H1 (cell line): ENCODE results near the gene SPECC1. TPM values are rescaled to one million over a fixed set of nuclear protein-coding genes. Genes with fewer than 3 reads are reported as not detected.

Source experiments
- CTCF ChIA-PET: fragments of 300-600 bp; sonication (Branson Sonifier 250); formaldehyde crosslinking; loops from one replicate; lab custom pipeline; 2021; ENCODE audit not compliant: partially characterized antibody; lab: Charles Lee
- POLR2A ChIA-PET: fragments of 300-600 bp; sonication (Branson Sonifier 250); formaldehyde crosslinking; loops from one replicate; lab custom pipeline; 2021; ENCODE audit warnings: inconsistent platforms; ENCODE audit not compliant: partially characterized antibody; lab: Charles Lee
- DNase-seq, 2 experiments: peaks; one replicate each; pipeline versions ENCODE4 v3.0.0 to v3.0.0-alpha.2; 2010 to 2022; ENCODE audit warnings: low spot score in 2 of 2, low read depth in 1 of 2, mixed read lengths in 1 of 2
- FAIRE-seq: peaks from 2 replicates; lab custom pipeline; 2011; peaks lifted over from hg19 to GRCh38; lab: Jason Lieb, UNC
- H2AFZ ChIP-seq: 2 replicates; pipeline ENCODE4 v1.8.1; 2012; ENCODE audit warnings: low read length, inconsistent platforms
- H2AK5ac ChIP-seq: 2 replicates; pipeline ENCODE4 v1.6.1; 2013; ENCODE audit warnings: low read depth, low read length
- H2BK120ac ChIP-seq: replicated peaks from 2 replicates; pipeline ENCODE3; 2013; ENCODE audit warnings: low read depth, low read length, inconsistent platforms
- H2BK12ac ChIP-seq: 2 replicates; pipeline ENCODE4 v1.6.1; 2013; ENCODE audit warnings: low read depth, low read length
- H2BK15ac ChIP-seq: 2 replicates; pipeline ENCODE4 v1.6.1; 2013; ENCODE audit warnings: low read length
- H2BK20ac ChIP-seq: 2 replicates; pipeline ENCODE4 v1.6.1; 2013; ENCODE audit warnings: low read length
- H2BK5ac ChIP-seq: 2 replicates; pipeline ENCODE4 v1.6.1; 2013; ENCODE audit warnings: low read depth, low read length
- H3K14ac ChIP-seq: 2 replicates; pipeline ENCODE4 v1.6.1; 2013; ENCODE audit warnings: inconsistent platforms; ENCODE audit not compliant: insufficient read length
- H3K18ac ChIP-seq: 2 replicates; pipeline ENCODE4 v1.6.1; 2013; ENCODE audit warnings: low read length; ENCODE audit errors: extremely low read depth
- H3K23ac ChIP-seq: 2 replicates; pipeline ENCODE4 v1.6.1; 2013; ENCODE audit warnings: inconsistent platforms; ENCODE audit not compliant: insufficient read length
- H3K23me2 ChIP-seq: 2 replicates; pipeline ENCODE4 v1.6.1; 2013; ENCODE audit warnings: low read depth, low read length
- H3K27ac ChIP-seq: 2 replicates; pipeline ENCODE4 v1.6.1; 2011; ENCODE audit warnings: low read depth, low read length, inconsistent platforms
- H3K27me3 ChIP-seq, 4 experiments: replicated peaks in 1 of 4; 1 replicate in 1 of 4; 2 replicates in 3 of 4; pipeline versions ENCODE4 v1.6.1 to v1.8.1; 2011 to 2013; ENCODE audit warnings: low read length in 3 of 4, mild to moderate bottlenecking in 3 of 4, inconsistent platforms in 2 of 4, mixed read lengths in 2 of 4, moderate library complexity in 1 of 4; ENCODE audit not compliant: control insufficient read depth in 3 of 4, insufficient read depth in 3 of 4; ENCODE audit errors: extremely low read depth in 1 of 4
- H3K36me3 ChIP-seq, 4 experiments: 2 replicates each; pipeline versions ENCODE4 v1.6.1 to v1.8.1; 2011 to 2013; ENCODE audit warnings: mild to moderate bottlenecking in 4 of 4, low read length in 3 of 4, moderate library complexity in 2 of 4, control low read depth in 1 of 4, inconsistent platforms in 1 of 4; ENCODE audit not compliant: insufficient read depth in 4 of 4, control insufficient read depth in 2 of 4
- H3K4ac ChIP-seq: replicated peaks from 2 replicates; pipeline ENCODE3; 2013; ENCODE audit warnings: low read length, low read depth, mixed read lengths, inconsistent platforms; ENCODE audit not compliant: insufficient read length
- H3K4me1 ChIP-seq, 4 experiments: replicated peaks in 1 of 4; 1 replicate in 1 of 4; 2 replicates in 3 of 4; pipeline versions ENCODE4 v1.6.1 to v1.8.1; 2011 to 2013; ENCODE audit warnings: low read length in 3 of 4, inconsistent platforms in 2 of 4, mixed read lengths in 1 of 4; ENCODE audit not compliant: insufficient read depth in 4 of 4, control insufficient read depth in 3 of 4
- H3K4me2 ChIP-seq, 2 experiments: 2 replicates each; pipeline versions ENCODE4 v1.6.1 to v1.8.1; 2011 to 2013; ENCODE audit warnings: low read depth in 2 of 2, low read length in 2 of 2, control low read depth in 1 of 2, inconsistent platforms in 1 of 2, mild to moderate bottlenecking in 1 of 2; ENCODE audit not compliant: insufficient read depth in 1 of 2
- H3K4me3 ChIP-seq, 4 experiments: fragments of 200-600, 300-600 bp in 1 of 4; sonication (generic), shearing (Covaris generic), sonication (Bioruptor Twin) in 1 of 4; 2 replicates each; pipeline versions ENCODE4 v1.5.1 to v1.8.1; 2011 to 2016; ENCODE audit warnings: low read length in 4 of 4, low read depth in 3 of 4, control low read depth in 2 of 4, inconsistent platforms in 2 of 4, mild to moderate bottlenecking in 2 of 4, mixed read lengths in 1 of 4, moderate library complexity in 1 of 4; ENCODE audit not compliant: insufficient read depth in 2 of 4; ENCODE audit errors: extremely low read depth in 1 of 4
- H3K56ac ChIP-seq: replicated peaks from 2 replicates; pipeline ENCODE3; 2013; ENCODE audit warnings: low read depth, mild to moderate bottlenecking, mixed read lengths, low read length, inconsistent platforms; ENCODE audit not compliant: insufficient read length
- H3K79me1 ChIP-seq: 2 replicates; pipeline ENCODE4 v1.6.1; 2013; ENCODE audit warnings: low read depth, low read length, control low read depth
- H3K79me2 ChIP-seq, 2 experiments: 2 replicates each; pipeline versions ENCODE4 v1.6.1 to v1.8.1; 2012 to 2013; ENCODE audit warnings: low read length in 2 of 2, mild to moderate bottlenecking in 2 of 2, inconsistent platforms in 1 of 2; ENCODE audit not compliant: insufficient read depth in 2 of 2, control insufficient read depth in 1 of 2
- H3K9ac ChIP-seq, 4 experiments: replicated peaks in 1 of 4; 1 replicate in 1 of 4; 2 replicates in 3 of 4; pipeline versions ENCODE4 v1.6.1 to v1.8.1; 2011 to 2013; ENCODE audit warnings: low read depth in 3 of 4, low read length in 3 of 4, control low read depth in 2 of 4, mild to moderate bottlenecking in 2 of 4, moderate library complexity in 2 of 4, inconsistent platforms in 1 of 4; ENCODE audit errors: extremely low read depth in 1 of 4
- H3K9me3 ChIP-seq, 2 experiments: 2 replicates each; pipeline versions ENCODE4 v1.6.1 to v1.8.1; 2012 to 2013; ENCODE audit warnings: mild to moderate bottlenecking in 2 of 2, moderate library complexity in 2 of 2, control low read depth in 1 of 2, inconsistent platforms in 1 of 2, low read depth in 1 of 2, low read length in 1 of 2, mixed read lengths in 1 of 2; ENCODE audit not compliant: insufficient read depth in 2 of 2
- H4K20me1 ChIP-seq, 2 experiments: replicated peaks in 1 of 2; 2 replicates each; pipeline versions ENCODE3 to v1.8.1; 2011 to 2013; ENCODE audit warnings: inconsistent platforms in 2 of 2, low read length in 2 of 2, mild to moderate bottlenecking in 1 of 2; ENCODE audit not compliant: insufficient read depth in 2 of 2, control insufficient read depth in 1 of 2
- H4K5ac ChIP-seq: 2 replicates; pipeline ENCODE4 v1.6.1; 2013; ENCODE audit warnings: low read length, low read depth, mixed read lengths, inconsistent platforms; ENCODE audit not compliant: insufficient read length
- H4K8ac ChIP-seq: 2 replicates; pipeline ENCODE4 v1.8.0; 2013; ENCODE audit warnings: mild to moderate bottlenecking, moderate library complexity, low read length, inconsistent platforms; ENCODE audit not compliant: insufficient read depth; ENCODE audit errors: extremely low read depth
- H4K91ac ChIP-seq: replicated peaks from 2 replicates; pipeline ENCODE3; 2013; ENCODE audit warnings: low read length, mixed read lengths, inconsistent platforms; ENCODE audit not compliant: insufficient read length
- BACH1 ChIP-seq: IDR thresholded peaks from 2 replicates; pipeline ENCODE4 v1.6.1; 2012; ENCODE audit warnings: low read length, improper control_type of control experiment
- BCL11A ChIP-seq, 2 experiments: IDR thresholded peaks; one replicate each; pipeline ENCODE4 v1.6.1; 2011; ENCODE audit warnings: low read depth in 2 of 2, low read length in 2 of 2, mild to moderate bottlenecking in 2 of 2
- CHD1 ChIP-seq: IDR thresholded peaks from 2 replicates; pipeline ENCODE4 v1.6.1; 2012; ENCODE audit warnings: low read depth, low read length, improper control_type of control experiment
- HDAC6 ChIP-seq: IDR thresholded peaks from one replicate; pipeline ENCODE4 v1.7.1; 2012; ENCODE audit warnings: low read depth, mild to moderate bottlenecking, inconsistent platforms, low read length, moderate library complexity
- JUND ChIP-seq: IDR thresholded peaks from 2 replicates; pipeline ENCODE4 v1.6.1; 2011; ENCODE audit warnings: mild to moderate bottlenecking, improper control_type of control experiment, low read length
- PHF8 ChIP-seq: fragments of 200-600 bp; sonication (generic); conservative IDR thresholded peaks from 2 replicates; pipeline ENCODE4 v1.7.1; 2012; ENCODE audit warnings: low read depth, mild to moderate bottlenecking, inconsistent platforms, low read length, moderate library complexity
- SAP30 ChIP-seq: fragments of 300-600 bp; sonication (generic); IDR thresholded peaks from 2 replicates; pipeline ENCODE4 v1.7.1; 2012; ENCODE audit warnings: low read length, moderate library complexity, mild to moderate bottlenecking, inconsistent platforms; ENCODE audit not compliant: insufficient read depth, insufficient replicate concordance
- SIRT6 ChIP-seq: IDR thresholded peaks from one replicate; pipeline ENCODE4 v1.7.1; 2012; ENCODE audit warnings: low read length, inconsistent platforms
- SP2 ChIP-seq: IDR thresholded peaks from 2 replicates; pipeline ENCODE4 v1.6.1; 2012; ENCODE audit warnings: mild to moderate bottlenecking, low read length, inconsistent platforms
- SUZ12 ChIP-seq: fragments of 200-600 bp; sonication (generic); IDR thresholded peaks from 2 replicates; pipeline ENCODE4 v1.6.1; 2012; ENCODE audit warnings: mild to moderate bottlenecking, inconsistent platforms, low read length, moderate library complexity, mixed read lengths
- TAF1 ChIP-seq: IDR thresholded peaks from 2 replicates; pipeline ENCODE4 v1.6.1; 2011; ENCODE audit warnings: mild to moderate bottlenecking, low read depth, low read length
- WGBS, 2 experiments: shearing (Covaris generic) in 1 of 2; methylation state at CpG; one replicate each; pipeline versions ENCODE4 v1.1.6 to v1.1.7; 2013 to 2015; ENCODE audit warnings: low lambda C conversion rate in 2 of 2, mixed read lengths in 2 of 2, inconsistent platforms in 1 of 2, low coverage in 1 of 2, missing lambda C conversion rate in 1 of 2; ENCODE audit not compliant: insufficient replicate concordance in 2 of 2, insufficient coverage in 1 of 2, insufficient read length in 1 of 2; ENCODE audit errors: extremely low coverage in 1 of 2, missing lambda C conversion rate in 1 of 2; 5-methylcytosine and 5-hydroxymethylcytosine counted together
- polyA plus RNA-seq, 7 experiments: library from polyadenylated mRNA; depleted of rRNA in 3 of 7; stranded (reverse) in 5 of 7; unstranded in 2 of 7; fragments of >200 nt in 5 of 7; fragments of 200-250 nt in 2 of 7; gene quantifications; 1 replicate in 5 of 7; 2 replicates in 1 of 7; 4 replicates in 1 of 7; pipeline versions ENCODE4 v1.2.1 to v1.2.3, GENCODE V29; 2011 to 2013; ENCODE audit warnings: missing spikeins in 2 of 7, mixed read lengths in 2 of 7
- total RNA-seq: library from RNA; stranded (reverse); fragmentation: NEBNext Ultra II Directional; extraction: Animal tissue kit (Norgen Biotek cat#: 25700); gene quantifications from 2 replicates; pipeline ENCODE4 v1.2.1, GENCODE V29; 2021
- TF ChIP-seq, protein P1 (sequence below): IDR thresholded peaks from 2 replicates; pipeline ENCODE4 v1.6.1; 2011; ENCODE audit warnings: low read length, improper control_type of control experiment

The SPECC1 gene
- total and polyA plus RNA-seq, 2 of the 8 experiments (the other 6 are each of a cell fraction or from before 2014, with no cell fraction given): 35.8 to 87.9 TPM

DNA sequence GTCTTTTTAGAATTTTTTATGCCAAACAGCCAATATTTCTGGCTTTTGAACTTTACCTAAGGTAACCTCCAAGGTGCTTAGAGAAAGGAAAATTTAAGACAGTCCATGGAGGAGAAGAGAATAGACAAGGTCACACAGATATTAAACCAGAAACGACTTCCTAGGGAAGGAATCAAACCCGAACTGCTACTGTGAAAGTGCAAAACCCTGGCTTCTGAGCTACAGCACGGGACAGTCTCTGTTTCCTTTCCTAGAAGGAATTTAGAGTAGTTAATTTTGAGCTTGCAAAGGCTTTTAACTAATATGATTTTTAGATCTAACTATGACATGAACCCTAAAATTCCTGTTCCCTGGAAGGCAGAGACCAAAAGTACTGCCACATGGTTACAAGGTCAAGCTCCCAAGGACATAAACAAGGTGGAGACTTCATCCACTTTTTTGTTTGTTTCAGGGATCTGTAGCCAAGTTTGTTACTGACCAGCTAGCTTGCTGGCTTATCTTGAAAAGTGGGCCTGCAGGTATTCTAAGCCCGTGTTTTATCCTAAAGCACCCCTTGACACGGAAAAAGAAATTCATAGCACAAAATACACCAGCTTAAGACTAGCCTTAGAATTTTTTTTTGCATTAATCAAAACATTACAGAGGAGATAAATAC, 188.2 kb downstream of the SPECC1 start:
- Histone ChIP-seq H2AK5ac (no peak overlapping the region), H4K8ac (no peak overlapping the region), H3K79me1 (no peaks in the 10 kb centered on the region), H3K27ac (no peak overlapping the region), H2BK20ac (no peak overlapping the region), H4K91ac (no peak overlapping the region), H3K23me2 (no peaks in the 10 kb centered on the region), H3K9me3 (peaks cover 19 to 27% of the 10 kb centered on the region in 2 experiments), H3K9ac (no peak overlapping the region), H3K27me3 (no peaks in the 10 kb centered on the region), H3K4me3 (no peak overlapping the region), H3K36me3 (peaks cover 0 to 10% (median 4%) of the 10 kb centered on the region in 4 experiments; a peak in 3 of 8 replicates), H2BK15ac (no peak overlapping the region), H4K5ac (no peak overlapping the region), H3K4ac (no peak overlapping the region), H2BK120ac (no peak overlapping the region)
- FAIRE-seq: no peak
- CTCF ChIA-PET: interaction anchor here (0.6 to 0.9 kb wide), 2 partner anchors 26 to 54 kb away, joined by 3 read pairs; no protein-coding TSS in a partner anchor
- 87% methylated on average over 5 of the region's 5 CpGs; no CpG with 5 or more reads in 1 of the 2 experiments for WGBS, 2 experiments
- TF ChIP-seq, protein P1, sequence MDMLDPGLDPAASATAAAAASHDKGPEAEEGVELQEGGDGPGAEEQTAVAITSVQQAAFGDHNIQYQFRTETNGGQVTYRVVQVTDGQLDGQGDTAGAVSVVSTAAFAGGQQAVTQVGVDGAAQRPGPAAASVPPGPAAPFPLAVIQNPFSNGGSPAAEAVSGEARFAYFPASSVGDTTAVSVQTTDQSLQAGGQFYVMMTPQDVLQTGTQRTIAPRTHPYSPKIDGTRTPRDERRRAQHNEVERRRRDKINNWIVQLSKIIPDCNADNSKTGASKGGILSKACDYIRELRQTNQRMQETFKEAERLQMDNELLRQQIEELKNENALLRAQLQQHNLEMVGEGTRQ: no peak
- TF ChIP-seq SAP30: no peak
- no peak for TF ChIP-seq JUND
- no peak for TF ChIP-seq SP2
- no peak for TF ChIP-seq CHD1
- TF ChIP-seq TAF1: no peak
- no peak for TF ChIP-seq SUZ12
- TF ChIP-seq BACH1: no peak
- no peak for TF ChIP-seq SIRT6
- no peak for TF ChIP-seq BCL11A (IDR thresholded peaks at IDR 0.05; ENCODE audit: low read depth in 2 of 2, low read length in 2 of 2)
- TF ChIP-seq HDAC6: no peak
- TF ChIP-seq PHF8: no peak
- TF ChIP-seq, all 59 proteins: peak for 0
- POLR2A ChIA-PET: interaction anchor here (1.2 to 1.8 kb wide), 2 partner anchors 9 to 41 kb away, joined by 4 to 7 read pairs; no protein-coding TSS in a partner anchor
- no peaks in the 10 kb centered on the region for H4K20me1 ChIP-seq
- no peak overlapping the region for H3K18ac ChIP-seq
- no peak overlapping the region for H3K23ac ChIP-seq
- peaks cover 2 to 7% (median 3%) of the 10 kb centered on the region in 4 experiments; a peak in 5 of 7 replicates for H3K4me1 ChIP-seq
- no peak overlapping the region for H3K4me2 ChIP-seq
- H3K56ac ChIP-seq: no peak overlapping the region
- H2AFZ ChIP-seq: no peak overlapping the region
- peaks cover 0 to 69% of the 10 kb centered on the region in 2 experiments; a peak in 2 of 4 replicates for H3K79me2 ChIP-seq
- DNase-seq: no peak
- no peak overlapping the region for H2BK5ac ChIP-seq
- H2BK12ac ChIP-seq: no peak overlapping the region
- no peak overlapping the region for H3K14ac ChIP-seq
